Inflammatory macrophage (primary cell): ENCODE results near the gene BIRC7.

Experiments
- DNase-seq, 2 donors: peaks; one replicate each; pipeline ENCODE4 v3.0.0-alpha.2; 2020 to 2022

BIRC7 gene

DNA sequence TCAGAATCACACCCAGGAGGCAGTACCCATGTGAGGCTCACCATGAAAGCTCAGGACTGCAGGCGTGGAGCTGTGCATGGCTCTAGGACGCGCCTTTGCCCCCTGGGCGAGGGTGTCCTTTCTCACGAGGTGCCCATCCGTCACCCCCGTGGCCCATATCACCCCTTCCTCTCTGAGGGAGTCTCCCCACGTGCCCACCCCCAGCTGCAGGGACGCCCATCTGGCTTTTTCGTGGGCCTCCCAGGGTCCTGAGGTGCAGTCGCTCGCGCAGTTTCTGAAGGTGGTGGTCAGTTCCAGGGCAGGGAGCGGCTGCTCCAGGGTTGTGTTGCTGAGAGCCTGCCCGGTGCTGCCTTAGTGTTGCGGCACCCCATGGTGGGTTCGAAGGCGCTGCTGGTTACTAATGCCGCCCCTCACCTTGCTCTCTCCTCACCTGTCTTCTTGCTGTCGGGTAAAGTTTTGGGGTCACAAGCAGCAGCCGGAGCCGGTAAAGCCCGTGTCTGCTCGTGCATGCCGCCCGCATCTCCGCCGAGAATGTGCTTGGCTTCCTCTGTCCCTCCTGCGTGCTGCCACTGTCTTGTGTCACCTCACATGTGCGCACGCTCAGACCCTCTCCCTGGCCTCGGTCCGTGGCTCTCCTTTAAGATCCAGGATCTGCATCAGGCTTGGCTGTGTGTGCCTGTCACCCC, 47.8 kb downstream of the BIRC7 start:
- no peak for DNase-seq

- no peak for DNase-seq
These were observed 48.4 kb downstream of the BIRC7 start for GRCh38 chr20:63284083-63284440.

GRCh38 chr20:63284544-63284949, 48.8 kb downstream of the BIRC7 start:
- DNase-seq = peak in 1 of 2 donors; percentile 6

- no peak for DNase-seq
These were observed 49.3 kb downstream of the BIRC7 start for GRCh38 chr20:63284981-63285524.

DNA sequence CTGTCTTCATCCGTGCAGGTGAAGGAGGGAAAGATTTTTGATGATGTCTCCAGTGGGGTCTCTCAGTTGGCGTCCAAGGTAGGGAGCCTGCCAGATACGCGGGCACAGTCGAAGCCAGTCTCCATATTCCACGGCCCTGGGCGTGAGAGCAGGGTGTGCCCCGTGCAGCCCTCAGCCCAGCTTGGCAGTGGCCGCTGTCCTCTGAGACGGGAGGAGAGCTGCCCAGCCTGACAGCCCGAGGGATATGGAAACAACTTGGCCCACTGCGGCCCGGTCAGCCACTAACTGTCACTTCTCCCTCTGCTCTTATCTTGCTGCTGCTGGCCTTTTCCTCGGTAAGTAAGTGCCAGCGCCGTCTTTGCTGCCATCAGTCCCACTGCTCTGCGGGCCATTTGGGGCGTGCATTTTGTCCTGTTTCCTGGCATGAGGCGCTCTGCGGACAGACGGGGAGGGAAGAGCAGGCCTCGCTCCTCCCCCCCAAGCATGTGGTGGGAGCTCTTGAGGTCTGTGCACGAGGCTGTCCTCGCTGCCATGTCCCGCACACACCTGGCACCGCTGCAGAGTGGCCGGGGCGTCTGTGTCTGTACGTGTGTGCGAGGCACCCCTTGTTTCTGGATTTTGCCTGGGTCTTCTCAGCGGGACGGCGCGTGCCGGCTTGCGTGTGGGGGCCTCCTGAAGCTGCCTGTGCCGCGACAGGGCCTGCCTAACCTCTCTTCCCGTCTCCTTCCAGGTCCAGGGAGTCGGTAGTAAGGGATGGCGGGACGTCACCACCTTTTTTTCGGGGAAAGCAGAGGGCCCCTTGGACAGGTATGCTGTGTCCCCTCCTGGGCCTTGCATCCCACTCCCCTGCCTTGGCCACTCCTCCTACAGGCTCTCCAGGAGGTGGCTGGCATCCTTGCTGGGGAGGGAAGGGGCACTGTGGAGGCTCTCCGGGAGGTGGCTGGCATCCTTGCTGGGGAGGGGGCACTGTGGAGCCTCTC, 50.2 kb downstream of the BIRC7 start:
- no peak for DNase-seq

- no peak for DNase-seq
These were observed 51.3 kb downstream of the BIRC7 start for GRCh38 chr20:63286781-63287696.

DNA sequence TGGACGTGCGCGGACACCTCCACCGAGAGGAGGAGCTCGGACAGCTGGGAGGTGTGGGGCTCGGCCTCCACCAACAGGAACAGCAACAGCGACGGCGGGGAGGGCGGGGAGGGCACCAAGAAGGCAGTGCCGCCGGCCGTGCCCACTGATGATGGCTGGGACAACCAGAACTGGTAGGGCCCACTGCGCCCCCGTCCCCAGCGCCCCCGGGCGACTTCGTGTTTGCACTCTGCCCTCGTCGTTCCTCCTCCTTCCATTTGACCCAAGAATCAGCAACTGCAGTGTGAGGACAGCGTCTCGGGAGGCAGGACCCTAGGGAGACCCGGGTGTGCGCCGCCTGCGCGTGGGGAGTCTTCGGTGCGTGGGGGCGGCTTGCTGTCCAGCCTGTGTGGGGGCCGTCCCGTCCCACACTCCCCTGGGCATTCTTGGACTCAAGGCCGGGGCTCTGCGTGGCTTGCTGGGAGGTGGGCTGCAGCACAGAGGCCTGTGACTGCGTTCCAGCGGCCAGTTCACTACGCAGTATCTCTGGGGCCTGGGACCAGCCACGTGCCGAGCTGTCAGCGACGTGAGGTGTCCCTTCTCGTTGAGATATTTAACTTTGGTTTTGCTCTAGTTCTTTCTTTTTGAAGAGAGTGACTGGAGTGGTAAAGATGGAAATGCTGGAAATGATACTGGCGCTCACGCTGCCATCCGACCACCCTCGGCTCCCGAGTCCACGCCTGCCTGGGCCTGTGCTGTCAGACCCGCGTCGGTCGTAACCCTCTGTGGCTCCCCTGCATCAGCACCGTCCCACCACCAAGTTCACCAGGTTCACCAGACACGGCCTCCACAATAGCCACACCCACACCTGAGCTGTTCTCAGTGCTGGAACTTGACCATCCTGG, 52.2 kb downstream of the BIRC7 start:
- no peak for DNase-seq

DNA sequence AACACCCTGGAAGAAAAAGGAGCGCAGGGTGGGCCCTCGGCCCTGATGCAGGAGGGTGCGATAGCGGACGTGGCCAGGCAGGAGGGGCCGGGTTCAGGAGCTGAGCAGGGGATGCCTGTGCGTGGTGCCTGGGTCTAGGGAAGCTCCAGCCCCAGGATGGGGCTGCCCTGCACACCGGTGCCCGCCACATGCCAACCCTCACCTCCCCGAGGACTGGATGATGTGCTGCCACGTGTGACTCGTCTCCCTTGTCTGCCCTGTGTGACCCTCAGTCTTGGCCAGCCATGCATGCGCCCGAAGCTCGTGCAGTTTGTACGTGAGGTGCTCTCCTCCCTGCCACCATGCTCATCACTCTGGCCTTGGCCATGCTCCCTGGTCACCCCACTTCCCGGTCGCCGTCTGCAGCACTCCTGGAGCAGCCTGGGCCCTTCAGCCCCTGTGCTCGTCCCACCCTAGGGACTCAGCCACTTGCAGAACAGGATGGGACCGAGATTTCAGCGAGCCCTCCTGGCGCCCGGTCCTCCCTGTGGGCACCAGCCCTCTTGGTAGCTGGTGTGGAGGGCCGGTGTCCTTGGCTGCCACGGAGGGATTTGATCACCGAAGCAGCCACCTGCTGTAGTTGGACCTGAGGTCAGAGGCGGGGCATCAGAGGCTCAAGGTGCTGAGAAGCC, 53.0 kb downstream of the BIRC7 start:
- DNase-seq = no peak

DNA sequence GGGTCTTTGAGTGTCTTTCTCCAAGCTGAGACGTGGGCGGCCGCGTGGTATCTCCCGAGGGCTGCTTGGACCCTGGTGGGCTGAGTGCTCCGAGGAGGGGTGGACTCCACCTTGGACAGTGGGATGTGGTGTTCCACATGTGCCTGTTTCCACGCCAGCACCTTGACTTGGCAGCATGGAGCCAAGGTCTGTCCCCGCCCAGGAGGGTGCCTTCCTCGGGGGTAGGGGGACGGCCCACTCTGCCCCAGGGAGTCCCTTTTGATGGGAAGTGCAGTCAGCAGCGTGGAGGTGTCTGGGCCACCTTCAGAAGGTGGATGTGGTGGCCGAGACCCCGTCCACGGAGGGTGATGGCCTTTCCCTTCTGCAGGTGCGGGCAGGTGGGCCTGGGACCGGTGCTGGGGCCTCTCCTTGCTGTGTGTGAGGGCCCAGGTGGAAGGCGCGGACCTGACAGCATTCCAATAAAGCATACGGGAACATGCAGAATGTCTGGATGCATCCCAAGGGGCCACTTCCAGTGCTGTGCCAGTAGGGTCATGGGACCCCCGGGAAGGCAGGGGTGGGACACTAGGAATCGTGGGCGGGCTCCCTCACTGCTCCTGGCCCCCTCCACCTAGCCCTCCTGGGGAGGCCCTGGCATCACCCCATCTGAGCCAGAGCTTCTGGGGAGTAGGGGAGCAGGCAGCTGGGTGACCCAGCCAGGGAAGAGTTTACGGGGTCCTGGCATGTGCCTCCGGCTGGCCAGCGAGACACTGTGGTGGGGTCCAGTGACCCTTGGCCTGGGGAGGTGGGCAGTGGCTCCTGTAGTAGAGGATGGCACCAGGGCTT, 53.8 kb downstream of the BIRC7 start:
- no peak for DNase-seq
